Activated CD4-positive, alpha-beta T cell treated with anti-CD3 and anti-CD28 coated beads for 1 hour (primary cell): Measurements from ENCODE around the gene ABCA10.
"Not testable (repeated sequence)": the region's sequence is repeated elsewhere in the genome, so short reads cannot be mapped to it uniquely, and the experiment has no call there.

Experiments used
- DNase-seq: peaks from one replicate; pipeline ENCODE4 v3.0.0-alpha.2; 2020

The ABCA10 gene

DNA sequence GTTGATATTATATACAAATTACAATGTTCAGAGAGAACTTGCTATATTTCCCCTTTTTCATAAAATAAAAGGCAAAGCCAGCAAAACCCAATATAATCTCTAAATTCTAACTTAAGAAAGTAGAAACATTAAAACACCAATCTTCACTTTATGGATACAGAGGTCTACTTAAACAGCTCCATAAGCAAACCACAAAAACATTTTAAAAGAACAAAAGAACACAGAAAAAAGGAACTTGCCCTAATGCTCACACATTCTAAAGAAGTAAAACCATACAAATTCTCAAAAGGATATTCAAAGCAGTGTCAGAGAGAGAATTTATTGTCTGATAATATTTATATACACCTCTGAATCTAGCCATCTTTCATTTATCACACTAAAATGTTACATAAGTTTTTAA is 606 bp downstream of the ABCA10 start:
- DNase-seq = no peak

DNA sequence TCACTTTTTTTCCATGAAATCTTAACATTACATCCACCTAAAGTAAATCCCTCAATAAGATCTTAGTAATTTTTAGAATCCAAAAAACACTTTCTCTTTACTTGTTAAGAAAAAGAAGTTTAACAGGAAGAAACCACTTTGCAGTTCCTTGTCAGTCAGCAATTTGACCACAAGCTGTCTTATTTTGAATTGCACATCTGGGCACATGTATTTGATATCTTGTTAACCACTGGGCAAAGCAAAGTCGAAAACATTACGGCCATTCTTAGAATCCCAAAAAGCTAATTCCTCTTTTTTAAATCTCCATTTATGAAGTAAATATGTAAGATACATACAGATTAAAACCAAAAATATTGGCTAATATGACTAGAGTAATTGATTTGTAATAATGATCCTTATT is 1.1 kb downstream of the ABCA10 start:
- no peak for DNase-seq

DNA sequence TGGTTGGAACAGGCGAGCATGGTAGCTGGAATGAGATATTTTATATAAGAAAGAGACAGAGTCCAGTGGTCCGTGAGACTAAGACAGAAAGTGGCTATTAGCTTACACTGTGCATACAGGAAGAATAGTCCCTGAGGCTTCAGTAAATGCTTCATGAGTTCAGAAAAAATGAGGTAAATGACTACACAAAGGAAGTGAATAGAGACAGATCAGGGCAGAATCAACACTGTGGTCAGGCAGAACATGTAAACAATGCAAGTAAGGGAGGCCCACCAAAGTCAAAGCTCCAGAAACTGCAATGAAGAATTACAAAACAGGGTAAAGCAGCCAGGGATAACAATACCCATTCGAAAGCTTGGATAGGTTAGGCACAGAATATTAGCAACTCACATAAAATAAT is 4.8 kb downstream of the ABCA10 start:
- DNase-seq = no peak

DNA sequence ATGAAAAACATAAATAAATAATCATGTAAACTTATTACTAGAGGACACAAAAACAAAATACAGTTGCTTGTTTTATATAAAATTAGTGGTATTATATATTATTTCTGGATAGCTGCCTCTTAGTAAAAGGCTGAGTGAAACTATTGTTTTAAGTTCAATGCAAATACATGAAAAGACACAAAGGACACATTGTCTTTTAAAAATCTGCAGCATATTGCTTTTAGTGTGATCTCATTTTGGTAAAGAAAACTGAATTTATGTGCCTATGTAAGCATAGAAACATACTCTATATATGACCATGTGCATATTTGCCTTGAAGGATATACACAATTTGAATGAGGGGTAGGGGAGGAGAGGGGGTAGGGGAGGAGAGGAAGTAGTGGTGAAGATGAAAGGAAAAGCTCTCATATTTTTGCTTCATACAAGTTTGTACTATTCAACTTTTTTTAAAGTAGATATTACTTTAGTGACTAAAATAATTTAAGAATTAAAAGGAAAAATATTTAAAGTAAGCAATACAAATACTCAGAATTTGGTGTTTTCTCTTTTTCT is 5.8 kb downstream of the ABCA10 start:
- DNase-seq = no peak

DNA sequence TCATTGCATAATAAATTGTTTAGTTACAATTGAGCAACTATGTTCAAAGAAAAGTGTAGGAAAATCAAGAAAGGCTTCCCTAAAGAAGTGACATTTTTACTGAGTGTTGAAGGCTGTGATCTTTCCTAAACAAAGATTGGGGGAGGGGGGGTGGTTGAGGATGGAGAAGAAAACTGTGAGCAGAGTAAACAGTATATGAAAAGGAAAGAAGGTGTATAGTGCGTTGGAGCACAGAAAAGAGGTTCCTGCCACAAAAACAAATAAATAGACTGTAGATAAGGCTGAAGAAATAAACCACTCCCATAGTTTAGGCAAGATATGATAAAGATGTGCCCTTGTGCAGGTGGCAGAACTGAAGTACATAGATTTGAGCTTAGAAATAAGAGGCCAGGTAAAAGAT is 8.5 kb downstream of the ABCA10 start:
- no peak for DNase-seq

DNA sequence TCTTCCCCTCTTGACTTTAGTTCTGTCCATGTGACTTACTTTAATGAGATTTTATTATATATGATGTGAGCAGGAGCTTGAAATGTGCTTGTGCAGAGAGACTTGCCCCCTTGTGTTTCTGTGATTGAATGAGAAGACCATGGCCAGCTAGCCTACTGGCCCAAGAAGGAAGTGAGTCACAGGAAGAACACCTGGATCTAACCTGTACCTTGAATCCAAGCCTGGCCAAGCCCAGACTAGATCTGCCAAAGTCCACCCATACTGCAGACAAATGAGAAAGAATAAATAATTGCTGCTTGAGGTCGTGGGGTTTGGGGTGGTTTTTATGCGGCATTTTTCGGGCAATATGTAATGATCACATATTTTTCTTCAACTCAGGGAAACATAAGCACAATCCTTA is 9.6 kb downstream of the ABCA10 start:
- no peak for DNase-seq

DNA sequence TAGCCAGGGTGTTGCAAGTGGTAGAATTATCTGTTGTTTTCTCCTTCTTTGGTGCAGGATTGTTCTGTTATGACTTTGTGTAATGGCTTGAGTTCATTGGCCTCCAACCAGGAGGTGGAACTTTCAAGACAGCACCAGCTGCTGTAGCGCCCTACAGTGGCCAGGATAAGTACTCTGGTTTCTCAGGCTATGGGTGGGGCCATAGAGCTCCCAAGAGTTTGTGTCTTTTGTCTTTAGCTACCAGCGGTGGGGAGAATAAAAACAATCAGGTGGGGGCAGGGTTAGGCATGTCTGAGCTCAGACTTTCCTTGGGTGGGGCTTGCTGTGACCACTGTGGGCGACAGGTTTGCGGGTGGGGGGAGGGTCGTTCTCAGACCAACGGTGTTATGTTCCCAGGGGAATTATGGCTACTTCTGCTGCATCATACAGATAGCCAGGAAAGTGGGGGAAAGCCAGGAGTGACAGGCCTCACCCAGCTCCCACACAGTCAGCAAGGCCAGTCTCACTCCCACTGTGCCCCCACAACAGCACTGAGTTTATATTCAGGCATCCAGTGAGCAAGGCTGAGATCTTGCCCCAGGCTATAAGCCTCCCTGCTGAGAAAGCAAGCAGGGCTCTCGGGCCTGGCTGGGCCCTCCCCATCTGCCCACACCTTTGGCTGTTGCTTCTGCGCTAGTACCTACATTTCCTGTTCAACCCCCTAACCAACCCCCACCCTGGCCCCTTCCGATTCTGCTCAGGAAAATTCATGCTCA is 15.4 kb downstream of the ABCA10 start:
- no peak for DNase-seq

DNA sequence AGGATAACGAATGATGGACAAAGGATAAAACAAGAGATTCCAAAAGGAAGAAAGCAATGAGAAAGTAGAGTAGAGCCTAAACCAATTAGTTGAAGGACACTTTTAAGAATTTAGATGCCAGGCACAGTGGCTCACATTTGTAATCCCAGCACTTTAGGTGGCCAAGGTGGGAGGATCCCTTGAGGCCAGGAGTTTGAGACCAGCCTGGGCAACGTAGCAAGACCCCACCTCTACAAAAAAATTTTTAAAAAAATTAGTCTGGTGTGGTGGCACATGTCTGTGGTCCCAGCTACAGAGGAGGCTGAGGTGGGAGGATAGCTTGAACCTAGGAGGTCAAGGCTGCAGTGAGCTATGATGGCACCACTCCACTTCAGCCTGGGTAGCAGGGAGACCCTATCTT is 20.0 kb downstream of the ABCA10 start:
- no peak for DNase-seq

DNA sequence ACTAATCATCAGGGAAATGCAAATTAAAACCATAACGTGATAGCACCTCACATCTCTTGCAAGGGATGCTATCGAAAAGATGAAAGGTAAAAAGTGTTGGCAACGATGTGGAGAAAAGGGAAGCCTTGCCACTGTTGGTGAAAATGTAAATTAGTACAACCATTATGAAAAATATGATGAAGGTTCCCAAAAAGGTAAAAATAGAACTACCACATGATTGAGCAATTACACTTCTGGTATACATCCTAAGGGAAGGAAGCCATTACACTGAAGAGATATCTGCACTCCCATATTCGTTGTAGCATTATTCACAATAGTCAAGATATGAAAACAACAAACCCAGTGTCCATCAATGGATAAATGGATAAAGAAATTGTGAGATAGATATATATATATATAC is 21.5 kb downstream of the ABCA10 start:
- DNase-seq = no peak

DNA sequence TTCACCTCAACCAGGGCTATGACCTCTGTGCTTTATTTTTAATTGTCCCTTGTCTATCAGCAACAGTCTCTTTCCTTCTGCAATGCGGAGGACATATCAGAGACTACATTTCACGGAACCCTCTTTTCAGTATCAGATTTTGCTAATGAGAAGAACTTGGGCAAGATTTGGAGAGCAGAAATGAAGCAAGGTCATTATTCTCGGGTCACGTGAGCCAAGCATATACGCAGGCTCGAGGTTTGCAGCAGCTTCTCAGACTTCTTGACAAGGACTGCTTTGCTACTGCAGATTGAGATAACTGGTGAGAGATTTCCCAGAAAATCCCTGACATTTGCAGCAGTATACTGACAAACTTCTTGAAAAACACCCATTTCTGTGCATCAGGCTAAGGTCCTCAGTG is 30.4 kb downstream of the ABCA10 start:
- no peak for DNase-seq

DNA sequence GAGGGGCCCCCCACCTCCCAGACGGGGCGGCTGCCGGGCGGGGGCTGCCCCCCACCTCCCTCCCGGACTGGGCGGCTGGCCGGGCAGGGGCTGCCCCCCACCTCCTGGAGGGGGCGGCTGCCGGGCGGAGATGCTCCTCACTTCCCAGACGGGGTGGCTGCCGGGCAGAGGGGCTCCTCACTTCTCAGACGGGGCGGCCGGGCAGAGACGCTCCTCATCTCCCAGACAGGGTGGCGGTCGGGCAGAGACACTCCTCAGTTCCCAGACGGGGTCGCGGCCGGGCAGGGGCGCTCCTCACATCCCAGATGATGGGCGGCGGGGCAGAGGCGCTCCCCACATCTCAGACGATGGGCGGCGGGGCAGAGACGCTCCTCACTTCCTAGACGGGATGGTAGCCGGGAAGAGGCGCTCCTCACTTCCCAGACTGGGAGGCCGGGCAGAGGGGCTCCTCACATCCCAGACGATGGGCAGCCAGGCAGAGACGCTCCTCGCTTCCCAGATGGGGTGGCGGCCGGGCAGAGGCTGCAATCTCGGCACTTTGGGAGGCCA is 32.4 kb downstream of the ABCA10 start:
- not testable (repeated sequence) for DNase-seq

DNA sequence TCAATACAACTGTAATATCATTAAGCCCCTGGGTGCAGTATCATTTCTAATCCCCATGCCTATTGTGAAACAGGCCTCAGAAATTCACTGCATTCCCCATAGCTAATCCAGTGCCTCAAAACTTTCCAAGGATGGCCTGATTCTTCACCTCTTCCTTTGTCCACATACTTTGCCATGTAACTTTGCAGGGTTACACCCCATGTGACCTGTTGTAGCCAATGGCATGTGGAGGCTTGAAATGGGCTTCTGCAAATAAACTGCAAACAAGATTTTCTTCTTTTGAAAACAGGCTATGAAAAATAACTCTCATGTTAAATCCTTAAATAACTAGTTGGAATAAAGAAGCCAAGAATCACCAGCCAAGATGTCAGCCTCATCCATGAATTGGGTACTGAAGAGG is 35.9 kb downstream of the ABCA10 start:
- no peak for DNase-seq

DNA sequence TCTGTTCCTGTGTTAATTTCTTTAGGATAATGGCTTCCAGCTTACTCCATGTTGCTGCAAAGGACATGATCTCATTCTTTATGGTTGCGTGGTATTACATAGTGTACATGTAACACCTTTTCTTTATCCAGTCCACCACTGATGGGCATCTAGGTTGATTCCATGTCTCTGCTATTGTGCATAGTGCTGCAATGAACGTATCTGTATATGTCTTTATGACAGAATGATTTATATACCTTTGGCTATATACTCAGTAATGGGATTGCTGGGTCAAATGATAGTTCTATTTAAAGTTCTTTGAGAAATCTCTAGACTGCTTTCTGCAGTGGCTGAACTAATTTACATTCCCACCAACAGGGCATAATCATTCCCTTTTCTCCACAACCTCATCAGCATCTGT is 39.8 kb downstream of the ABCA10 start:
- DNase-seq = no peak

DNA sequence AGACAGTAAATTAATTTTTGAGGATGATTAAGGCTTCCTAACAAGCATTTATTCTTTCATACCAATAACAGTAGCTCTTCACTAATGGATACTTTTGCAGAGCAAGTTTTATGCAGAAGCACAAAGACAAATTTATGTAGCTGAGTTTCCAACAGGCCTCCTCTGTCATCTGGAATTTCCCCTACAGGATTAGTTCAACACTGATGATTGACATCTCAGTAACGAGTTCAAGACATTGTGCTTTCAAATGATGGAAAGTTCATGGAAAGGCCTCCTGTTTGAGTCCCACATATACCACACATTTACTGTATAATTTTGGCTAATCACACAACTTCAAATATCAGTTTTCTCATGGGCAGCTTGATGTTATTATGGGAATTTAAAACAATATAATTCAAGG is 40.6 kb downstream of the ABCA10 start:
- DNase-seq = no peak

DNA sequence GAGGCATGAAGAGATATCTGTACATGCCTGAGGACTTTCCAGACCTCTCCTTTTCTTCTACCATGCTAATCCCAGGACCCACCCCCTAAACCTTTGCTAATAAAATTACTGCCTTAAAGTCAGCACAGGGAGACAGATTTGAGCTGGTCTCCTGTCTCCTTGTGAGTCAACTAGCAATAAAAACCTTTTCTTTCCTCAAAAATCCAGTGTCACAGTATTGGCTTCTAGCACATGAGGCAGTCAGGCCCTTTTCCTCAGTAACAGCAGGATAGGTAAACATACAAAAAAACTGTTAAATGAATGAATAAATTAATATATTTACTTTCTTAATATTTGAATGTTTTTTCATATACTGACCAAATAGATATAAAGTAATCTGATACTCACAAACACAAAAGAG is 41.3 kb downstream of the ABCA10 start:
- no peak for DNase-seq

DNA sequence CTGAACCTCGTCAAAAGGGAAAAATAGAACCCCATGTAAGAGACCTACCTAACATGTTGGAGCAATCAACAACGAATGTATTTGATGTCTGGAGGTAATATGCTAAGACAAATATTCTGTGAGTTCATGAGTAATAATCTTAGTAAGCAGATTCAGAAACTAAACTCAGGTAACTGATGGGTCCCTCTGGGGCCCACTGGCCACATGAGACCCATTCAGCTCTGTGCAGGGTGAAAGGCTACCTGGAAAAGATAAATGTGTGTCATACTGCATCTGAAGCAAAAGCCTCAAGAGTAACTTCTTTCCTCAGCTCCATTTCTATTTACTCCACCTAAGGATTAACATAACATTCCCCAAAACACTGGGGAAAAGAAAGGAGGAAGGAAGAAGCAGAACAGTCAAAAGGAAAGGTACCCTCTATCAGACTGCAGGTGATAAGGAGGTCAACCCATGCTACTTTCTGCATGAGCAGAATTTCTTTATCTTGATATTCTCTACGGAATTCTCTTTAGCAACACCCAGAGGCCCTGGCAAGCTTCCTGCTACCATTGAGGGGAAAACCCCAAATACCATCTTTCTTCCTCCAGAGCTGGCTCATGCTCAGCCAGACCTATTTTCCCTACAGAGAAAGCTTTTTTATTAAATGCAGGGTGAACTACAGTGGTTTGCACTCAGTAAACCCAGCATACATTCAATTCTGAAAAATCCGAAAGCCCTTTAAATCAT is 49.2 kb downstream of the ABCA10 start:
- DNase-seq = no peak

DNA sequence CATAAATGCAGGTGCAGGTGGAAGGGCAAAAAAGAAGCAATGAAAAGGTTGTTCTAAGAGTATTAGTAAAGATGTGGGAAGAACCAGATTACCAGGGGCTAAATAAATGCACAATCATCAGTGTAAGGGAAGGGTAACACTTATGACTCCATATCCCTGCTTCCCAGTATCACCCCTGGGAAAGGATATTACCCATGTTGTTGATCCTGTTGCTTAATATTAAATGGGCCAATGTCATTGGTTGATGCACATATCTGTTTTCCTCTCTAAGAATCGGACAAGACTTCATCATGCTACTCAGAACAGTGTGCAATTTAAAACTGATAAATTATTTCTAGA is 52.2 kb downstream of the ABCA10 start:
- DNase-seq = no peak

DNA sequence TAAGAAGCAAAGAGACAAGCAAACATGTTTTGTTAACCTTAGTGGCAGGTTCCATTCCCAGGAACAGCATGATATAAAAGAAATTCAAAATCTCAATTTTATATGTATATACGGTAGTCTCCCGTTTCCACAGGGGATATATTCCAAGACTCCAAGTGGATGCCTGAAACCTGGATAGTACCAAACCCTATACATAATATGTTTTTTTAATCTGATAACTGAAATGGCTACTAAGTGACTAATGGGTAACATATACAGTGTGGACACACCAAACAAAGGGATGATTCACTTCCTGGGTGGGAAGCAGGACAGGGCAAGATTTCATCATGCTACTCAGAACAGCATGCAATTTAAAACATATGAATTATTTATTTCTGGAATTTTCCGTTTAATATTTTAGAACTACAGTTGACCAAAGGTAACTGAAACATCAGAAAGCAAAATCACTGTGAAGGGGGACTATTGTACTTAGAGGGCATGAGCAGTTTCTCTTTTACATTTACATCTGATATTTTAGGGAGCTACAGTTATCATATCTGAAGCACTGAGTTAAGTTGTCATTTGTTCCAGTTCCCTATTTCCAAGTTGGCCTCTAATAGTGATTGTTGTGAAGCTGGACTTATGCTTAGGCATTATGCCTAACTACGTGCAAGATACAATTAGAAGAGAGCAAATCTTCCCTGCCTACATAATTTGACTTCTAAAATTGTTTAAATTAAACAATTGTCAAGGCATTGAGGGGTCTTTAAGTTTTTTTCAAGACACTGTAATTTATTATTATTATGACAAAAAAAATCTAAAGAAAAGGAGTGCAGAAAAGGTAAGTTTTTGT is 52.8 kb downstream of the ABCA10 start:
- no peak for DNase-seq

DNA sequence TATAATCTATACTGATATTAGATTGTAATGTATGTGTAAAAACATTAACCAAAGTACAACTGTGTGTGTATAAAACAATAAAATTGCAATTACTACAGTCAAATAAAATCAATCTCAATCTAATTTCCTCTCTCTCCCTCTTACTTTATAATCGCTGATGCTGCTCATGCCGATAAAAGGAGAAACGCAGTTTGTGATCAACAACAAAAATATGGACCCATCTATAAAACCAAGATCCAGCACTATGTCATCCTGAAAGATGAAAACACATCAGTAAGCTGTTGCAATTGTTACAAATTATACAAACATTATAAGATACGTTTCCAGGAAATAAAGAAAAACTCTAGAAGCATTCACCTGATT is 53.4 kb downstream of the ABCA10 start:
- no peak for DNase-seq

DNA sequence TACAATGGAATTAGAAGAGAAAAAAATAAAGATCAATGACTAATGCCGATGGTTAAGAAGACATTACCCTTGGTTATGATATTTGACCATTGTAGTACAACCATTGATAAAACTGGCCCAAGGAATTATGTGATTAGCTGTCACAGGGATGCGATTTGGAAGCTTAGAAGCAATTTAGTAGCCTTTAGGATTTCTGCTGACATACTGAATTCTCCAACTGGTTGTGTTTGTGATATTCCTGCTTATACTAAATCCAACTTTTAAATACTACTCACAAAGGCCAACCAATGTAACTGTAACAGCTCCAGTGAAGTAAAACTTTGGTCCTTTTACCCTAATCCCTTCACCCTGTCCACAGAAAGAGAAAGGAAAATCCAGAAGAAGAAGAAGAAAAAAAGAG is 55.5 kb downstream of the ABCA10 start:
- DNase-seq = no peak

DNA sequence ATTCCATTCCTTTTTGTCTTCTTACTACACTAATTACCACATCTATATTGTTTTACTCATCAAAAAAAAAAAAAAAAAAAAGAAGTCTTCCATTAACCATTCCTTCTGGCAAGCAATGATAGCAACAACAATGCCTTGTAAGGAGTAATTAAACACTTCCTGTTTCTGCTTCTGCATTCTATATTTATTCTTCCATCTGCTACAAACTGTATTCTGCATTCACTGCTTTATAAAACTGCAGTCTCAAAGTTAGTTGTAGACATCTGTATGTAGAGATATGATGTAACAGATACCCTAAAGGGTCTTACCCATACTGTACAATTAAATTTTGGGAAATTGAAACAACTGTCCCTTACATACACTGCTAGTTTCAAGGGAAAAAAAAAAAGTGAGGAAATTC is 58.2 kb downstream of the ABCA10 start:
- no peak for DNase-seq

DNA sequence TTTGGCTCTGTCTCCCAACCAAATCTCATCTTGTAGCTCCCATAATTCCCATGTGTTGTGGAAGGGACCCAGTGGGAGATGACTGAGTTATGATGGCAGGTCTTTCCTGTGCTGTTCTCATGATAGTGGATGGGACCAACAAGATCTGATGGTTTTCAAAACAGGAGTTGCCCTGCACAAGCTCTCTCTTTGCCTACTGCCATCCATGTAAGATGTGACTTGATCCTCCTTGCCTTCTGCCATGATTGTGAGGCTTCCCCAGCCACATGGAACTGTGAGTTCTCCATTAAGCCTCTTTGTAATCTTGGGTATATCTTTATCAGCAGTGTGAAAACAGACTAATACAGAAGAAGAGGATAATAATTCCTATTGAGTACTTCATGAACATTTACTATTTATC is 60.0 kb downstream of the ABCA10 start:
- DNase-seq = not testable (repeated sequence)

DNA sequence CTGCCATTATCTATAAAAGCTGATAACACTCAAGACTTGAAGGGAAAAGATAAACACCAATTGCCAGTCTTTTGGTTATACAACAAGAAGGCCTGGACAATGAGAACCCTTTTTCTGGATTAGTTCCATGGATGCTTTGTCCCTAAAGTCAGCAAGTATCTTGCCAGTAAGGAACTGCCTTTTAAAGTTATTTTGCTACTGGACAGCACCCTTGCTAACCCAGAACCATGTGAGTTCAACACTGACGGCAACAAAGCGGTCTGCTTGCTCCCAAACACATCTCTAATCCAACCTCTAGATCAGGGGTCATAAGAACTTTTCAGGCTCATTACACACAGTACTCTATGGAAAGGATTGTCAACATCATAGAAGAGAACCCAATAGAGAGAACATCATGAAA is 61.7 kb downstream of the ABCA10 start:
- no peak for DNase-seq

DNA sequence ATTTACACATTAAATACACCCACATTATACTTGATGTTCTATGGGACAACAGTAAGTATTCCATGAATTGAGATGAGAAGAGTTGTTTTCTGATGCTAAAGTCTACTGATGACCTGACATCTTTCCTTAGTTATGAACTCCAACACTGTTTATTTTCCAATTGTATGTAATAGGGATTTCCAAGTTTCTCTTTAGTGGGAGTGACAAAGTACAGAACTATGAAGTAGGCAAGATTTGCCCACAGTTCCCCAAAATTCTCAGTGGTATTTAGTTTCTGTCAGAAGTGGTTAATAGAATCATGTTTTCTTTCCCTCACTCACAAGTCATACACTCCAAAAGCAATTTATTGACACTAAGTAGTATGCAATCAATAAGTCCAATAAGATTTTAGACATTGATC is 64.4 kb downstream of the ABCA10 start:
- DNase-seq = no peak
